Type B pancreatic cell (in vitro differentiated cells): Measurements from ENCODE around the gene RRP36. TPM values are rescaled to one million over a fixed set of nuclear protein-coding genes. Genes with fewer than 3 reads are reported as not detected.
"Not testable (repeated sequence)": the region's sequence is repeated elsewhere in the genome, so short reads cannot be mapped to it uniquely, and the experiment has no call there.

ENCODE experiments used
- DNase-seq: peaks from one replicate; pipeline ENCODE4 v3.0.0; 2021; ENCODE audit warnings: mixed read lengths; ENCODE audit not compliant: unreplicated experiment; ENCODE audit errors: extremely low spot score
- H3K27ac Mint-ChIP-seq: 2 replicates; pipeline ENCODE4 v1.8.0; 2021; ENCODE audit warnings: mild to moderate bottlenecking, mixed read lengths
- H3K27me3 Mint-ChIP-seq: 2 replicates; pipeline ENCODE4 v1.8.0; 2021; ENCODE audit warnings: mixed read lengths
- H3K36me3 Mint-ChIP-seq: 2 replicates; pipeline ENCODE4 v1.8.0; 2021; ENCODE audit warnings: mixed read lengths
- H3K4me1 Mint-ChIP-seq: one replicate; pipeline ENCODE4 v1.8.0; 2021; ENCODE audit warnings: mixed read lengths; ENCODE audit not compliant: unreplicated experiment
- H3K4me3 Mint-ChIP-seq: 2 replicates; pipeline ENCODE4 v1.8.0; 2021; ENCODE audit warnings: mild to moderate bottlenecking, mixed read lengths
- H3K9me3 Mint-ChIP-seq: 2 replicates; pipeline ENCODE4 v1.8.0; 2021; ENCODE audit warnings: mixed read lengths
- CTCF ChIP-seq: fragments of 200-600 bp; sonication (generic); conservative IDR thresholded peaks from 2 replicates; pipeline ENCODE4 v1.5.0; 2021; ENCODE audit warnings: antibody characterized with exemption, mild to moderate bottlenecking
- total RNA-seq: library from RNA; stranded (reverse); gene quantifications from 2 replicates; pipeline ENCODE4 v1.2.1, GENCODE V29; 2021; ENCODE audit warnings: low replicate concordance

RRP36 gene
- total RNA-seq, 1 donor from 2014 or later = 56.7 TPM

GRCh38 chr6:43040542-43041257, 19.3 kb downstream of the RRP36 start:
- DNase-seq = no peak
- peaks cover 18% of the 10 kb centered on the region for H3K36me3 Mint-ChIP-seq
- no peaks in the 10 kb centered on the region for H3K9me3 Mint-ChIP-seq
- no peaks in the 10 kb centered on the region for H3K27me3 Mint-ChIP-seq
- TF ChIP-seq CTCF = no peak
- no peak overlapping the region for H3K4me3 Mint-ChIP-seq
- H3K4me1 Mint-ChIP-seq = no peaks in the 10 kb centered on the region
- no peak overlapping the region for H3K27ac Mint-ChIP-seq

DNA sequence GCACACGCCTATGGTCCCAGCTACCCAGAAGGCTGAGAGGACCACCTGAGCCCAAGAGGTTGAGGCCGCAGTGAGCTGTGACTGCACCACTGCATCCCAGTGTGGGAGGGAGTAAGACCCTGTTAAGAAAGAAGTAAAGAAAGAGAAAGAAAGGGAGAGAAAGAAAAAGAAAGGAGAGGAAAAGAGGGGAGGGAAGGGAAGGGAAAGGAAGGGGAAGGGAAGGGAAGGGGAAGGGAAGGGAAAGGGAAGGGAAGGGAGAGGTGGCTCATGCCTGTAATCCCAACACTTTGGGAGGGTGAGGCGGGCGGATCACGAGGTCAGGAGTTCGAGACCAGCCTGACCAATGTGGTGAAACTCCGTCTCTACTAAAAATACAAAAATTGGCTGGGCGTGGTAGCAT, 20.1 kb downstream of the RRP36 start:
- H3K4me1 Mint-ChIP-seq, H3K9me3 Mint-ChIP-seq, H3K4me3 Mint-ChIP-seq, H3K27me3 Mint-ChIP-seq, DNase-seq, H3K27ac Mint-ChIP-seq: not testable (repeated sequence)
- H3K36me3 Mint-ChIP-seq = peaks cover 18% of the 10 kb centered on the region

DNA sequence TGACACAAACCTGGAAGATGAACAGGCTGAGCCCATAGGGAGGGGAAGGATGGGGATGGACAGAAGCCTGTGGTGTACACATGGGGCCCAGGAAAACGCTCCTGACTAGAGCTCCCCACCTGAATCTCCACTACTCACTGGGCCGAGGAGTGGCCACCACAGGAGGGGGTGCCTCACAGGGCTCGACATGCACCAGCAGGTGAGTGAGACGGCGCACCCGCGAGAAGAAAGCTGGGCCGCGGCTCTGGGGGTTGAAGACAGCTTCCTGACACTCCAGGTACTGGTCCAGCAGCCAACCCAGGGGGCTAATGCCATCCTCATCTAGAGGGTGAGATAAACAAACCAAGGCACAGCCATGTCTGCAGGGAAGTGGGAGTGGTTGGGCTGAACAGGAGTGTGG, 21.9 kb downstream of the RRP36 start:
- Mint-ChIP-seq H3K4me3 (no peak overlapping the region), H3K9me3 (no peaks in the 10 kb centered on the region), H3K27ac (no peak overlapping the region), H3K27me3 (no peaks in the 10 kb centered on the region), H3K4me1 (no peaks in the 10 kb centered on the region), H3K36me3 (peaks cover 12% of the 10 kb centered on the region)
- TF ChIP-seq CTCF = no peak
- DNase-seq = no peak

- H3K27ac Mint-ChIP-seq = peak overlapping the region; percentile 61
- no peak overlapping the region for H3K4me3 Mint-ChIP-seq
- peaks cover 2% of the 10 kb centered on the region for H3K4me1 Mint-ChIP-seq
- TF ChIP-seq CTCF = no peak
- no peak for DNase-seq
- H3K9me3 Mint-ChIP-seq = no peaks in the 10 kb centered on the region
- peaks cover 9% of the 10 kb centered on the region for H3K36me3 Mint-ChIP-seq
- no peaks in the 10 kb centered on the region for H3K27me3 Mint-ChIP-seq
Measured at GRCh38 chr6:43045371-43045930, 24.0 kb downstream of the RRP36 start.

- DNase-seq = no peak
- Mint-ChIP-seq H3K36me3 (peaks cover 13% of the 10 kb centered on the region), H3K4me3 (no peak overlapping the region), H3K9me3 (no peaks in the 10 kb centered on the region), H3K27me3 (no peaks in the 10 kb centered on the region), H3K4me1 (peaks cover 21% of the 10 kb centered on the region), H3K27ac (no peak overlapping the region)
- TF ChIP-seq CTCF = no peak
Measured at GRCh38 chr6:43047998-43048397, 26.6 kb downstream of the RRP36 start.

DNA sequence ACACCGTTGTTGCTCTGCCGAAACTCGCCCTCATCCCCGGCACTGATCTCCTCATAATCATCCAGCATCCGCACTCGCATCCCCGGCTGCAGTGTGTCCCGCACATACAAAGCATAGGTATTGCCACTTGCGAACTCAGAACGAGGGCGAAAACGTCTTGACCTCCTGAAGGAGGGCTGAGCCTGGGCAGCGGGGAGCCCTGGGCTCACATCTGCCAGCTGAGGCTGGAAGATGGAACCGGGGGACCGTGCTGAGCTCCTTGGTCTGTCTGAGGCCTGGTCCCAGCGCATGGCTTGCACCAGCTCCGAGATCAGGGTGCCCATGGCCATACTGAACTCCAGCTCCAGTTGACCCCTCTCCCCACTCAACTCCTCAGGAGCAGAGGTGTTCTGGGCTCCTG, 29.6 kb downstream of the RRP36 start:
- Mint-ChIP-seq H3K9me3 (no peaks in the 10 kb centered on the region), H3K27me3 (no peaks in the 10 kb centered on the region), H3K4me1 (peaks cover 29% of the 10 kb centered on the region), H3K4me3 (peak overlapping the region; percentile 72), H3K27ac (no peak overlapping the region), H3K36me3 (peaks cover 18% of the 10 kb centered on the region)
- TF ChIP-seq CTCF = no peak
- DNase-seq = no peak
